HG03064 (cell line): ENCODE results near the gene C1orf94.
"Not testable (repeated sequence)": the region's sequence is repeated elsewhere in the genome, so short reads cannot be mapped to it uniquely, and the experiment has no call there.

Experiments
- ATAC-seq: cut with Tn5 transposase; IDR thresholded peaks from one replicate; pipeline ENCODE4 v1.9.1; 2021; ENCODE audit warnings: low read depth; ENCODE audit not compliant: unreplicated experiment

The C1orf94 gene

GRCh38 chr1:34164771-34165391 is 11.8 kb upstream of the C1orf94 start, which contains the start of gene CSMD2:
Gene CSMD2 (minus strand): TSS chr1:34165230. CDS start chr1:34165097, 133 bp downstream.
- no peak for ATAC-seq

DNA sequence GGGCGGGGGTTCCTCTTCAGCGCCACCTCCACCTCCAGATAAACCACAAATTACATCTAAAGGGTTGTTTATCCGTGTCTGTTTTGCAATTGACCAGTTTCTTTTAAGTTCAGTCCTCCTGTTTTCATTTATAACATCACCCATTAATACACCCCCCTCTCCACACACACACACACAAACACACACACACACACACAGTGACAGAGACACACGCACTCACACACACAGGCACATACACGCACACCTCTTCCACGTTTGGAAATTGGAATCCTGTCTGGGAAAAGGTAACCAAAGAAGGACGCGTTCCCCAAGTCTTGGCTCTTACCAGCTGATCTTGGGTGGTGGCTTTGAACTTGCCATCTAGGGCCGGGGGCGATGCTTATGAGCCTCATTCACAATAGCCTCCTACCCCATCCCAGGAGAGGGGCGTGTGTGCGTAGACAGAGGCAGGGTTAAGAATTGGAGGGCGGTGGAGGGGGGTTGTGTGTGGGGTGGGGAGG is 11.2 kb upstream of the C1orf94 start:
- ATAC-seq = no peak

- no peak for ATAC-seq
These were observed 10.5 kb upstream of the C1orf94 start for GRCh38 chr1:34166191-34166624.

DNA sequence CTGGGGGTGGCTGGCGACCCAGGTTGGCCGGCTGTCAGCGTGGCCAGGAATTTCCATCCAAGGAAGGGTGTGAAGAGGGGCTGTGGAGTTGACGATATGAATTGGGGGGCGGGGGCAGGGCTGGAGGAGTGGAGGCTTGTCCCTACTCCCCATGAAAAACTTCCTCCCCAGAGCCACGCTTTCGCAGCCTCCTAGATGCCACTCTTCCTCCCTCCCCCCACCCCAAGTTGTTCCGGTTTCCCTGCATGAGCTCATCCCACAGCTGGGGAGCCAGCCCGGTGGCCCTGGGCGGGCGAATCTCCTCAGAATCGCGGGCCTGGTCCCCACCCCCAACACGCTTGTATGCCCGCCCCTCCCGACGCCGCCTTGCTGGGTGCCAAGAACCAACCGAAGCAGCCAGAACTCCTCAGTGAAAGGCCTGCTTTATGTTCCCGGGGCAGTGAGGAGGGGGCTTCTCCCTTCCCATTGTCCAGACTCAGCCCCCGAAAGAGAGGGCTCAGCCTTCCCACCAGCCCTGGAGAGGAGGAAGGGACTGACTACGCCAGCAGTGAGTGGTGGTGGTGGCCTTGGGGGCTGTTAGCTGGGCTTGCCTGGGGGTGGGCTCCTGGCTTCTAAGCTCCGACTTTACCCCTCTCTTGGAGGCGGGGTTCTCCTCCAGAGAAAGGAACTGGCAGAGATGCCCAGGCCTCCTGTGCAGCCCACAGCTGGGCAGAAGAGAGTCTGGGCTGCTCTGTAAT is 9.9 kb upstream of the C1orf94 start:
- no peak for ATAC-seq

GRCh38 chr1:34167389-34167788 is 9.3 kb upstream of the C1orf94 start:
- ATAC-seq = no peak

DNA sequence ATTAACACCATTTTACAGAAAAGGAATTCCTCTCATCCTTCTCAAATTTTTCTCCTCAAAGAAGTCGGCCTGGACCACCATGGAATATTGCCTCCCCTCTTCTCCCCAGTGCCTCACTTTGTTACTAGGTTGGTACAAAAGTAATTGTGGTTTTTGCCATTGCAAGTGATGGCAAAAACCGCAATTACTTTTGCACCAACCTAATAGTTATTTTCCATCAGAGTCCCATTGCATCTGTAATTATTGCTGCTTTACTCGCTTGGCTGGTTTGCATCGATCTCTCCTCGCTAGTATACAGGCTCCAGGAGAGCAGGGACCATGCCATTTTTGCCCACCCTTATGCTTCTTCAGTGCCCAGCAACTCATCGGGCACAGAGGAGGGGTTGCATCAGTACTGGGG is 963 bp upstream of the C1orf94 start:
- no peak for ATAC-seq

DNA sequence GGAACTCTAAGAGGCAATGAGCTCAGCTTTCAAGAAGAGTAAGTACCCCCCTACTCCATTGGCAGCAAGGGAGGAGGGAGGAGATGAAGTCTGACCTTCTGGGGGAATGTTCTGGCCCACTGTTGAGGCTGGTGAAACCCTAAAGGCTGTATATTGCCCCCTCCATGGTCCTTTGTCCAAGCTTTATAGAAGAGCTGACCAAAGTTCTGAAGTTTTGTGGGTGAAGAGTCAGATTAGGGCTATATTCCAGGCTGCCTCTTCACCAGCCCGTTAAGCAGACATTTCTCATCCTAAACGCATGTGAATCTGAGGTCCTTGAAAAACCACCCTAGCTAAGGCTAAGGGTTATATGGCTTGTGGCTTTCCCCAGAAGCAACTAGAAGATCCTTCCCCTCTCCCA is 1.4 kb downstream of the C1orf94 start:
- ATAC-seq = no peak

- not testable (repeated sequence) for ATAC-seq
These were observed 6.7 kb downstream of the C1orf94 start for GRCh38 chr1:34183381-34183780.

DNA sequence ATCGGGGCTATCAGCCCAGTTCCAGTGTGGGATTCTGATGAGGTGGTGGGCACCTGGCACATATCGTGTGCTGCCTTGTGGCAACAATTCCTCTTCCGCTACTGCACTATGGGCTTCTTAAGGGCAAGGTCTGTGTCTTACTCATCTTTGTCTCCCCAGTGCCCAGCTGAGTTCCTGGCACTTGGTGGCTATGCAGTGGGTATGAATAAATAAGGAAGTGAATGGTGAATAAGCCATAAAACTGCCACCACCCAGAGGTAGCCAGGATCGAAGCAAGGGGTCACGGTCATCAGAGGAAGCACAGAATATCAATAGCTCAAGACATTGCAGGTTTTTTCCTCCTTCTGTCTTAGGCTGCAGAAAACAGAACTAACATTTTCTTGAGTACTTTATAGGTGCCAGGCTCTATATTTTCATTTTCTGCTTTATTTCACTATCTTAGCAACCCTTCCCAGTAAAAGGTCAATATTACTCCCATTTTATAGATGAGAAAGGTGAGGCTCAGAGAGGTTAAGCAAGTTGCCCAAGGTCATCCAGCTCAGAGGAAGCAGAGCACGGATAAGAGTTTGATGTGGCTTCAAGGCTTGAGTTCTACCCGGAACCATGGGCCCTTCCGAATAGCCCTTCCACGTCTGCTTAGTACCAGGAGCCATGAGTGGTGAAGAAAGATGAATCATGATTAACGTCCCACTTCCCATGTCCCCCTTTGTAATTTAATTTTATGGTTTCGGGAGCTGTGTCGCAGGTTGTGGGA is 10.2 kb downstream of the C1orf94 start:
- no peak for ATAC-seq

DNA sequence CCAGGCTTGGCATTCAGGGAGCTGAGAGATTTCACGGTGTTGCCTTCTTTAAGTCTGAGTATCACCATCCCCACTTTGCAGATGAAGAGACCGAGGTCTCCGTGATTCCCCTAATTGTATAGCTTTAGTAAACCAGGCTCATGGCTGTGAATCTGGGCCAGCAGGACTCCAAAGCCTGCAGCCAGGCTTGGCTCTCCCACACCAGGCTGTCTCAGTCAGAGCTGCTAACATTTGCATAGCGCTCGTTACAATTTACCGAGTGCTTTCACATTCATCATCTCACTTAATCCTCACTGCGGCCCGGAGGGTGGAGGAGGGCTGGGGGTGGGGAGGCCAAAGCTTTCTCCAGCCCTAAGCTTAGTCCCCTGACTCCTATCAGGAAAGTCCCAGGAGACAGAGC is 11.7 kb downstream of the C1orf94 start:
- no peak for ATAC-seq

- no peak for ATAC-seq
These were observed 12.3 kb downstream of the C1orf94 start for GRCh38 chr1:34188985-34189384.

GRCh38 chr1:34190692-34191091 is 14.0 kb downstream of the C1orf94 start:
- ATAC-seq = no peak

DNA sequence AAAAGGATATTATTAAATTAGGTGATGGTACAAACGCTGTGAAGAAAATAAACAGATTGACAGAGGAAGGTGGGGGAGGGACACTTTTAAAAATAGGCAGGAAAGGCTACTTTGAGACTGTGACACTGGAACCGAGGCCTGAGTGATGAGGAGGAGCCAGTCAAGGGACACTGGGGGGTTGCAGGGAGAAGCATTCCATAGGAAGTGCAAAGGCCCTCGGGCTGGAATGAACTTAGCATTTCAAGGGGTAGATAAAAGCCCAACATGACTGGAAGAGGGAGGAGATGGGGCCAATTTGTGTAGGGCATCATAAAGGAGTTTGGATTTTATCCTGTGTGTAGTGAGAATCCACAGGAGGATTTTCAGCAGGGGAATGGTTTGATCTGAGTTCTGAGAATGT is 15.9 kb downstream of the C1orf94 start:
- ATAC-seq = no peak

- no peak for ATAC-seq
These were observed 23.2 kb downstream of the C1orf94 start for GRCh38 chr1:34199927-34200326.

DNA sequence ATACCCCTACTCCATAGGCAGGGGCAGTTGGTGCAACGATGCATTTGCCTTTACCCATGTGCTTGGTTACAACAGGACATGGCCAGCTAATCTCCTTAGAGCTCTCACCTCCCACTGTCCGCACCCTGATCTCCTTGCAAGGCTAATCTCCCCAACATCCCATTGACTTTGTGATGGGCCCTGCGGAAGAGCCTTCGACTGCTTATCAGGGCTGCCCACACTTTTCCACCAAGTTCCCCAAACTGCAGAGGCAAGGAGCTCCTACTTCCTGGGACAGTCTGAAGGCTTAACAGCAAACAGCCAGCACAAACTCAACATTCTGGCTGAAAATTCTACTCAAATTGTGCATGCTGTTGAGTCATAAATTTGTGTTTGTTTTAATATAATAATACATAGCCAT is 36.0 kb downstream of the C1orf94 start:
- ATAC-seq = no peak

DNA sequence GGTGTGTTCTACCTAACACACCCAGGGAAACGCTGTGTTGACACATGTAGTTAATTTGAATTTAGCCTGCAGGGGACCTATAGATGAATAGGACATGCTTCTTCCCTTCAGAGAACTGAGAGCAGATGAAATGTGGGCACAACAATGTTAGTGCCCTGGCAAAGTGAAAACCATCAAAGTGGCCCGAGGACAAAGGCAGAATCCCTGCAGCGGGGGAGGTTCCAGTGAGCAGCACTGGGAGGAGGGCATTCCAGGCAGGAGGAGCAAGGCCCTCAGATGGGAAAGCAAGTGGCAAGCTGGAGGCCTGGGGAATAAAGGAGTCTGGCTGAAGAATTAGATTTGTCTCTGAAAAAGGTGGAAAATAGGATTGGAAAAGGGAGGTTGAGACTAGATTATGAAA is 37.2 kb downstream of the C1orf94 start:
- ATAC-seq = no peak

- no peak for ATAC-seq
These were observed 54.7 kb downstream of the C1orf94 start for GRCh38 chr1:34231441-34231840.

DNA sequence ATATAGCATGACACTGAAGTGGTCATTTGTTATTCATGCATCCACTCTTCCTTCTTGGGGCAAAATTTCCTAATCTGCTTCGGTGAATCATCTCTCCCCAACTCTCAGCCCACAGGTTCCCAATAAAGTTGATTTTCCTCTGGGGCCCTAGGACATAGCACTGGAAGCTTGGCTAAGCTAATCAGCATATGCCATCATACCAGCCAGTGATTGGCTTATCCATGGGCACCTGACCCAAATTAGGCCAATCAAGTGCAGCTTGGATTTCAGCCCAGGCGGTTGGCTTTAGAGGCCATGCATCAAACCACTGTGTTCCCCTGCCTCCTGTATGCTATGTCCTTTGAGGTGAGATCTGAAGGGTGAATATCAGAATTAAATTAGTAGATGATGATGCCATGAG is 58.9 kb downstream of the C1orf94 start:
- ATAC-seq = no peak

- no peak for ATAC-seq
These were observed 59.4 kb downstream of the C1orf94 start for GRCh38 chr1:34236089-34236488.

DNA sequence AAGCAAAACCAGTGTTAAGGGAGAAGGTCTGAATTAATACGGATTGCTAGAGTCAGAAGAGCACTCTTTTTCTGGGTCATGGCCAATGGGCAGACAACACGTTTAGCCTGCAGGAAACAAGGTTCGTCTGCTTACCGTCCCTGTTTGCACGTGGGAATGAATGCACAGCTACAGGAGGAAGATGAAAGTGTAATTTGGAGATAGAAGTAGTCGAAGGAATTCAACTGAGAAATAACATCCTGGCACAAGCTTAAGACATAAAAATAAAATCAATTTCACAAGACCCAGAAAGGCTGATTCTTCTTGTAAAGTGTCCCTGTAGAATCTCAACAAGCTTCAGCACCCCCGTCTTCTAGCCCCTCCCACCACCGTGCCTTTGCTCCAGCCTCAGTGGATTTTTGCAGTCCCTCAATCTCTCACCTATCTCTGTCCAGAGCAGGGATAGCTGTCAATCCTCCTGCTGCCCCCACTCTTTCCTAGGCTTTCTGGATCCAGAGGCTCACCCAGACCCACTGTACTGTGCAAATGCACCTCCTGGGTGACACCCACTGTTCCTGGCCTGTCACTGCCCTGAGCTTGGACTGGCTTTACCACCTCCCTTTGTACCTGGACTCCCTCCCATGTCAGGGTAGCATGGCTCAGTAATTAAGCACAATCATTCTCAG is 60.6 kb downstream of the C1orf94 start:
- no peak for ATAC-seq

DNA sequence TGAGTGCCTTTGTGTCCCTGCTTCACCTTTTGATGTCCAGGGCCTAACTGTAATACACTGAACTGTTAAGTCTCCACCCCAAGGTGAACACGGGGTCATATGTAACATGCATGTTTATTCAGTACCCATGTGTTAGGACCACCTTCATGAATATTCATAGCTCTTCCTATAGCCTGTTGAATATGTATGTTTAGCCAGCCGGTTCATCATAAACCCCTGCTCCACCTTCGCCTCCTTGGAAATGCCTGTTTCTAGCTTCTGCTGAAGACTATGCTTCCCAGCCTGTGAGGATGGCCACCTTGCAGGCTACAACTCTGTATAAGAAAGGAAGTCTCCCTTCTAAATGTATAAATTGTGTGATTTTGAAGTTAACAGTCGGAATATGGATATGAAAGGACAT is 69.3 kb downstream of the C1orf94 start:
- no peak for ATAC-seq
